Activated naive CD4-positive, alpha-beta T cell treated with anti-CD3 and anti-CD28 coated beads for 36 hours (primary cell): ENCODE results near the gene JARID2. TPM values are rescaled to one million over a fixed set of nuclear protein-coding genes. Genes with fewer than 3 reads are reported as not detected.
"Not testable (repeated sequence)": the region's sequence is repeated elsewhere in the genome, so short reads cannot be mapped to it uniquely, and the experiment has no call there.

ENCODE experiments used
- CTCF ChIA-PET: fragments of 350-600 bp; sonication (Branson Sonifier 250); formaldehyde crosslinking; loops from one replicate; lab custom pipeline; 2021; ENCODE audit warnings: antibody characterized with exemption; lab: Charles Lee
- DNase-seq: peaks from one replicate; pipeline ENCODE4 v3.0.0-alpha.2; 2020
- H3K27ac Mint-ChIP-seq: one replicate; pipeline ENCODE4 v1.8.0; 2021; ENCODE audit warnings: mild to moderate bottlenecking, mixed read lengths
- H3K27me3 Mint-ChIP-seq: one replicate; pipeline ENCODE4 v1.8.0; 2021; ENCODE audit warnings: low read depth, mixed read lengths
- H3K36me3 Mint-ChIP-seq: one replicate; pipeline ENCODE4 v1.8.0; 2021; ENCODE audit warnings: low read depth, mixed read lengths
- H3K4me1 Mint-ChIP-seq: one replicate; pipeline ENCODE4 v1.8.0; 2021; ENCODE audit warnings: low read depth, mixed read lengths
- H3K4me3 Mint-ChIP-seq: one replicate; pipeline ENCODE4 v1.8.0; 2021; ENCODE audit warnings: mild to moderate bottlenecking, moderate library complexity, mixed read lengths
- H3K9me3 Mint-ChIP-seq: one replicate; pipeline ENCODE4 v1.8.0; 2021; ENCODE audit warnings: mixed read lengths
- intact Hi-C: fragments of 100-400 bp; cut with micrococcal nuclease; formaldehyde crosslinking; loops from one replicate; pipeline ENCODE4 v1.15.1; 2023
- total RNA-seq, 2 experiments: library from RNA; stranded (reverse); gene quantifications; one replicate each; pipeline ENCODE4 v1.2.3, GENCODE V29; 2021

Gene JARID2
- total RNA-seq, 2 experiments from 2014 or later: 26.6 to 27.7 TPM

GRCh38 chr6:15415622-15416021 lies 169.8 kb downstream of the JARID2 start:
- intact Hi-C loops: not testable (repeated sequence)
- CTCF ChIA-PET: interaction anchor here (0.6 kb wide), 1 partner anchor 153 kb away, joined by 3 read pairs; no protein-coding TSS in a partner anchor
- H3K4me1 Mint-ChIP-seq: peaks cover 52% of the 10 kb centered on the region

GRCh38 chr6:15416932-15417509 lies 171.2 kb downstream of the JARID2 start:
- Mint-ChIP-seq H3K27ac (peak overlapping the region; percentile 57), H3K4me3 (no peak overlapping the region), H3K4me1 (peaks cover 51% of the 10 kb centered on the region), H3K9me3 (peaks cover 26% of the 10 kb centered on the region), H3K27me3 (no peaks in the 10 kb centered on the region), H3K36me3 (peaks cover 49% of the 10 kb centered on the region)
- DNase-seq: no peak
- intact Hi-C loops: no loop called here
- CTCF ChIA-PET: interaction anchor here (1.2 kb wide), 1 partner anchor 13 kb away, joined by 3 read pairs; no protein-coding TSS in a partner anchor

More at GRCh38 chr6:15415622-15416021, 169.8 kb downstream of the JARID2 start:
- H3K4me3 Mint-ChIP-seq, H3K27ac Mint-ChIP-seq, H3K27me3 Mint-ChIP-seq, DNase-seq: not testable (repeated sequence)
- Mint-ChIP-seq H3K36me3 (peaks cover 59% of the 10 kb centered on the region), H3K9me3 (peaks cover 25% of the 10 kb centered on the region)

- intact Hi-C loops: no loop called here
- CTCF ChIA-PET: interaction anchor here (1.2 kb wide), 1 partner anchor 14 kb away, joined by 3 read pairs; no protein-coding TSS in a partner anchor
- Mint-ChIP-seq H3K4me1 (peaks cover 52% of the 10 kb centered on the region), H3K36me3 (peaks cover 46% of the 10 kb centered on the region), H3K9me3 (peaks cover 26% of the 10 kb centered on the region), H3K27ac (peak overlapping the region; percentile 41), H3K4me3 (no peak overlapping the region), H3K27me3 (no peaks in the 10 kb centered on the region)
- DNase-seq: peak; percentile 77
Measured at GRCh38 chr6:15417811-15418210, 171.9 kb downstream of the JARID2 start.

- no peak overlapping the region for H3K4me3 Mint-ChIP-seq
Measured at GRCh38 chr6:15419493-15419892, 173.6 kb downstream of the JARID2 start.

GRCh38 chr6:15420959-15421438 lies 175.1 kb downstream of the JARID2 start:
- Mint-ChIP-seq H3K4me1 (peaks cover 58% of the 10 kb centered on the region), H3K4me3 (peak overlapping the region; percentile 48), H3K27me3 (no peaks in the 10 kb centered on the region), H3K27ac (peak overlapping the region; percentile 85), H3K36me3 (peaks cover 39% of the 10 kb centered on the region), H3K9me3 (peaks cover 26% of the 10 kb centered on the region)
- no peak for DNase-seq
- CTCF ChIA-PET: interaction anchor here (0.8 to 2.2 kb wide), 5 partner anchors 17 to 169 kb away, joined by 3 to 9 read pairs (median 4); no protein-coding TSS in a partner anchor
- intact Hi-C loops: no loop called here

More at GRCh38 chr6:15419493-15419892, 173.6 kb downstream of the JARID2 start:
- H3K27me3 Mint-ChIP-seq: no peaks in the 10 kb centered on the region
- H3K9me3 Mint-ChIP-seq: peaks cover 26% of the 10 kb centered on the region
- no peak for DNase-seq
- CTCF ChIA-PET: interaction anchor here (0.6 kb wide), 2 partner anchors 16 to 1160 kb away, joined by 3 to 4 read pairs; no protein-coding TSS in a partner anchor
- peaks cover 39% of the 10 kb centered on the region for H3K36me3 Mint-ChIP-seq
- peaks cover 54% of the 10 kb centered on the region for H3K4me1 Mint-ChIP-seq
- no peak overlapping the region for H3K27ac Mint-ChIP-seq
- intact Hi-C loops: no loop called here

GRCh38 chr6:15421945-15422733 lies 176.3 kb downstream of the JARID2 start:
- Mint-ChIP-seq H3K36me3 (peaks cover 32% of the 10 kb centered on the region), H3K4me1 (peaks cover 64% of the 10 kb centered on the region), H3K27ac (peak overlapping the region; percentile 55), H3K9me3 (peaks cover 20% of the 10 kb centered on the region), H3K4me3 (peak overlapping the region; percentile 15), H3K27me3 (no peaks in the 10 kb centered on the region)
- intact Hi-C loops: loop anchor here (1.0 kb wide), 2 partner anchors 12 to 95 kb away; no protein-coding TSS in a partner anchor
- peak; percentile 74 for DNase-seq
- CTCF ChIA-PET: interaction anchor here (0.6 to 2.2 kb wide), 7 partner anchors 10 to 74 kb away, joined by 3 to 9 read pairs (median 4); no protein-coding TSS in a partner anchor

- CTCF ChIA-PET: no interaction called here
- intact Hi-C loops: no loop called here
- Mint-ChIP-seq H3K4me1 (peaks cover 63% of the 10 kb centered on the region), H3K4me3 (no peak overlapping the region), H3K9me3 (peaks cover 15% of the 10 kb centered on the region), H3K27me3 (no peaks in the 10 kb centered on the region), H3K36me3 (peaks cover 31% of the 10 kb centered on the region), H3K27ac (no peak overlapping the region)
- DNase-seq: no peak
Measured at GRCh38 chr6:15423286-15423993, 177.6 kb downstream of the JARID2 start.

- no peaks in the 10 kb centered on the region for H3K9me3 Mint-ChIP-seq
- DNase-seq: no peak
- no peak overlapping the region for H3K27ac Mint-ChIP-seq
- CTCF ChIA-PET: interaction anchor here (0.6 to 1.5 kb wide), 3 partner anchors 19 to 888 kb away, joined by 3 to 4 read pairs (median 3); no protein-coding TSS in a partner anchor
- H3K4me3 Mint-ChIP-seq: no peak overlapping the region
- intact Hi-C loops: no loop called here
- H3K27me3 Mint-ChIP-seq: no peaks in the 10 kb centered on the region
- H3K4me1 Mint-ChIP-seq: peaks cover 70% of the 10 kb centered on the region
- peaks cover 18% of the 10 kb centered on the region for H3K36me3 Mint-ChIP-seq
Measured at GRCh38 chr6:15425947-15426346, 180.1 kb downstream of the JARID2 start.

- no peak for DNase-seq
- Mint-ChIP-seq H3K36me3 (peaks cover 16% of the 10 kb centered on the region), H3K4me1 (peaks cover 70% of the 10 kb centered on the region), H3K9me3 (no peaks in the 10 kb centered on the region), H3K27ac (no peak overlapping the region), H3K27me3 (no peaks in the 10 kb centered on the region), H3K4me3 (no peak overlapping the region)
- CTCF ChIA-PET: interaction anchor here (0.6 to 1.5 kb wide), 3 partner anchors 19 to 887 kb away, joined by 3 to 4 read pairs (median 3); no protein-coding TSS in a partner anchor
- intact Hi-C loops: no loop called here
Measured at GRCh38 chr6:15426395-15426794, 180.5 kb downstream of the JARID2 start.

- peaks cover 16% of the 10 kb centered on the region for H3K36me3 Mint-ChIP-seq
- H3K9me3 Mint-ChIP-seq: no peaks in the 10 kb centered on the region
- CTCF ChIA-PET: interaction anchor here (1.4 kb wide), 1 partner anchor 93 kb away, joined by 3 read pairs; no protein-coding TSS in a partner anchor
- intact Hi-C loops: no loop called here
- no peak overlapping the region for H3K4me3 Mint-ChIP-seq
- H3K27ac Mint-ChIP-seq: no peak overlapping the region
- no peak for DNase-seq
- H3K4me1 Mint-ChIP-seq: peaks cover 69% of the 10 kb centered on the region
- H3K27me3 Mint-ChIP-seq: no peaks in the 10 kb centered on the region
Measured at GRCh38 chr6:15426901-15427300, 181.0 kb downstream of the JARID2 start.

- Mint-ChIP-seq H3K4me1 (peaks cover 69% of the 10 kb centered on the region), H3K36me3 (peaks cover 16% of the 10 kb centered on the region), H3K27me3 (no peaks in the 10 kb centered on the region), H3K4me3 (no peak overlapping the region), H3K27ac (no peak overlapping the region), H3K9me3 (no peaks in the 10 kb centered on the region)
- DNase-seq: no peak
- CTCF ChIA-PET: interaction anchor here (1.4 kb wide), 1 partner anchor 94 kb away, joined by 3 read pairs; no protein-coding TSS in a partner anchor
- intact Hi-C loops: no loop called here
Measured at GRCh38 chr6:15427331-15428070, 181.6 kb downstream of the JARID2 start.
